NCI-H1436 treated with DMSO at 0.1 percent for 48 hours (cell line): ENCODE data around the gene FFAR4.

Source experiments
- DNase-seq: peaks from one replicate; lab custom pipeline; 2025; lab: John Stamatoyannopoulos, UW

FFAR4 gene

DNA sequence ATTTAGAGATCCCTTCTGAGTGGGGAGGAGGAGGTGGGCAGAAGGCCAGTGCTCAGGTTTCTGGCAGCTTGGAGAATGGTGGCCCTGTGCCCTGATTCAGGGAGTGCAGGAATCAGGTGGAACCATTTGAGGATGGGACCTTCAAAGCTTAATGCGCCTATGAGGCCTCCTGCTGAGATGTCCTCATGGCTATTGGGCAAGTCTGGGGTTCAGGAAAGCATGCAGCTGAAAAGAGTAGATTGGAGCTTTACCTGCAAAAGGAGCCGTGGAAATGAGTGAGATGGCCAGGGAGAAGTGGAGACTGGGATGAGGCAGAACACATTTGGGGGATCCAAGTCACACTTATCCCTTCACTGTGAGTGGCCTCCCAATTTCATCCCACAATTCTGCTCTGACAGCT lies 6.1 kb downstream of the FFAR4 start:
- no peak for DNase-seq

DNA sequence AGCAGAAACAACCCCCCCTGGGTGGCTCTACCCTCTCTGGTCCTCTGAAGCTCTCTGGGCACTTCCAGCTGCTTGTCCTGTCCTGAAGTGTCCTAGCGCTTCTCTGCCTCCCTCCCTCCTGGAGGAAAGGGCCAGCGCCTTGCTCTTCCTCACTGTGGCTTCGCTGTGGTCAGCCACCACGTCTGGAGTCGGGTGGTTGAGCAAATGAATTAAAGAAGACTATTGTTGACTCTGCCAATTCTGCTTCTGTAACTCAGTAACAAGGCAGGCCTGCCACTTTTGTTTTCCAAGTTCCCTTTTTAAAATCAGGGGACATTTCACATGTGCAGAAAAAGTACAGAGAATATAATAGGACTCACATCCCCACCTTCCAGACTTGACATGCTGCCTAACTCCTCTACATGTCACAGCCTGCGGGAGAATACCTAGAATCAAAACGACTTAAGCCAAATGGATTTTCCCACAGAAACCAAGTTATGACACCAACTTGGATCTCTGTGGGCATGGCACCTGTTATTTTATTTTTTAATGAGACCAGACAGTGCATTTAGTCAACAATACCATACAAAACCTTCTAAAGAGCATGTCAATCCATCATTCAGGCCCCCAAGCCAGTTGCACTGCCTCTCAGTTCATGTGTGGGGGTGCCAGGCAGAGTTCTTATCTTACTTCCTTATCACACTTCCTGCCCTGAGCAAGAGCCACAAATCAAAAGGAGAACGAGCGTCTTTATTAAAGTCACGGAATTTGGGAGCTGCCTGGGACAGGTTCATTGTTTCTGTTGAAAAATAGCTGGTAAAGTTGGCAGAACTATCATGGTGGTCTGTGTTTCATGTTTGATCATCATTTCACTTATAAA lies 6.8 kb downstream of the FFAR4 start:
- no peak for DNase-seq

- DNase-seq = no peak
Observed at GRCh38 chr10:93573924-93574323, 7.5 kb downstream of the FFAR4 start.

DNA sequence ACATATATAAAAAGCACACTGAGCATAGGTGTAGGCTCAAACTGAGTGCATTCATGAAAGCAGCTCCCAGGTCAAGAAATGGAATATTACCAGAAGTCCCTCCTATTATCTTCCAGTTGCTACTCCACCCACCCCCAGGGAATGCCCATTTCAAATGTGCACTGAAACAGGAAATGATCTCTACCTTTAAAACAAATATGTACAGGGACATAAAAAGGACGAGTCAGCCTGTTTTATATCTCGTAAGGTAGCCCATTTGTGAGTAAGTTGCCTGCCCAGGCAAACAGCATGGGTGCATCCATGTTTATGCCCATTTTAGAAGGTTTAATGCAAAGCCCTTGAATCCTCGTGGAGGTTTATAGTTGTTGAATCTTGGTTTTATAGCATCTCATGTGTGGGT lies 10.4 kb downstream of the FFAR4 start:
- DNase-seq = no peak

- no peak for DNase-seq
Observed at GRCh38 chr10:93577565-93577964, 11.1 kb downstream of the FFAR4 start.

DNA sequence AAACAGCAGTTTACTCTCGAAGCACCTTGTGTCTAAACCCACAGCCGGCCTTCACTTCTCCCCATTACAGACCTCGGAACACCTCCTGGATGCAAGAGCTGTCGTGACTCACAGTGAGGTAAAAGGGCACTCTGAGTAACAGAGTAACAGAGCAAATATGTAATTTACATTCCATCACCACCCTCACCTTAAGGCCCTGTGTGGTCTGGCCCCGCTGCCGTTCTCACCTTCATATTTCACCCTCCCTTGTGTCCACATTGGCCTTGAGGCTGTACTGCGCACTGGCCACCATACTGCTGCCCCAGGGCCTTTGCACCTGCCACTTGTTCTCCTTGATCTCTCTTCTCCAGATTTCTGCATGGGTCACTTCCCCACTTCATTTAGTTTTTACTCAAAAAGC lies 12.6 kb downstream of the FFAR4 start:
- DNase-seq = no peak

GRCh38 chr10:93579985-93580711 lies 13.7 kb downstream of the FFAR4 start:
- DNase-seq = no peak

DNA sequence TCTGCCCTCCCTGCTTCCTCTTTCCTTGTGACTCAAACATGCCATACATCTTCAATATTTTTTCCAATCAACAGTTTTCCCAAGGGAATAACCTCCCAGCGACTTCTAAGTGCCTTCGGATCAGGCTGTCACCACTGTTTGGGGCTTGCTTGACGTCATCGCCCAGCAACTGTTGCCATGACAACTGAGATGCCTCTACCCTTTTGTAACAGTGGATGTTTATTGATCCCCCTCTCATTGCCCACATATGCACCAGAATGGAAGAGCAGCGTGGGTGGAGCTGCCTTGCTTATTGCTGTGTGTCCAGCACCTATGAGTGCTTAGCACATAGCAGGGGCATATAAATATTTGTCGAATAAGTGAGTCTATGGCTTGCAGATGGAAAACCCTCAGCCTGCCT lies 14.4 kb downstream of the FFAR4 start:
- no peak for DNase-seq

DNA sequence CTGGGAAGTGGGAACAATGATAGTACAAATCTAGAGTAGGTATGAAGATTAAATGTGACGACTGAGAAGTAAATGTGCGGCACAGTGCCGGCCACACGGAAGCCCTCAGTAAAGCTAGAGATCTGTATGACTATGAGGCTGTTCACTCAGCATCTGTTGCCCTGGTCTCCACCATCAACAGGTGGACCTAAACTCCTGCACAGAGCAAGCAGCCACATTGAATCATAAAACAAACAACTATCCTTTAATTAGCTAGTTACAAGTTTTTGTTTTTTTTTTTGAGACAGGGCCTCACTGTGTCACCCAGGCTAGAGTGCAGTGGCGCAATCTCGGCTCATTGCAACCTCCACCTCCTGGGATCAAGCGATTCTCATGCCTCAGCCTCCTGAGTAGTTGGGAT lies 18.0 kb downstream of the FFAR4 start:
- no peak for DNase-seq

- no peak for DNase-seq
Observed at GRCh38 chr10:93589648-93590562, 23.4 kb downstream of the FFAR4 start.

DNA sequence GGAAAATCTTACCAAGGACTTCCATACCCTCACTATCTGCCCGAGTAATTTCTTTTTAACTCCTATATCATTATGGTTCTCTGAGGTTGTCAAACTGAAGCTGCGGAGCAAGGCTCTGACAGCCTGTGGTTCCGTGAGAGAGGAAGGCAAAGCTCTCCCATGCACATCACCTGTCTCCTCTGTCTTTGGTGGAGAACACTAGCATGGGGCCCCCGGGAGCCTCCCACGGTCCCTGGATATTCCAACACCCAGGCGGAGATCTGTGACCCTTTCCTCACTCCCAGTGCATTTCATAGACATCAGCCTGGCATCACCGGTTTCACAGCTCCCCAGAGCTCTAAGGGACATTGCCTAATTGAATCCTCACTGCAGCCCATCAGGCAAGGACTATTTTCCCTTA lies 24.2 kb downstream of the FFAR4 start:
- no peak for DNase-seq

GRCh38 chr10:93591065-93591808 lies 24.8 kb downstream of the FFAR4 start:
- DNase-seq = no peak

- no peak for DNase-seq
Observed at GRCh38 chr10:93593254-93593653, 26.8 kb downstream of the FFAR4 start.

DNA sequence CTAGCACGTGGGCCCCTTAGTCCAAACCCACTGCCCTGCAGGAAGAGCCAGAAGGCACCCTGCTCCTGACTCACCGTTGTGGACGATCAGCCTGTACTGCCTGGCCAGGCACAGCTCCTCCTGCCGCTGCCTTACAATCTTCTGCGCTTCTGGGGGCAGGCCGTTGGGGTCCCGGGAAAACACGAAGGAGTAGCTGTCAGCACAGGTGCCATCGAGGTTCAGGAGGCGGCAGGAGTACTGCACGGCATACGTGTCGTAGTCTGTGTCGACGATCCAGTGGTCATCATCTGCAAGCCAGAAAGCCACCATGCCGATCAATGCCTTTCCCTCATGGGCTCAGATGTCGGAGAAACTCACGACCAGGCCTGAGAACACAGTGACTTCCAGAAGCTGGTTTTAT lies 27.3 kb downstream of the FFAR4 start:
- DNase-seq = no peak

GRCh38 chr10:93594518-93594917 lies 28.1 kb downstream of the FFAR4 start:
- DNase-seq = no peak

- no peak for DNase-seq
Observed at GRCh38 chr10:93595378-93596161, 29.1 kb downstream of the FFAR4 start.

DNA sequence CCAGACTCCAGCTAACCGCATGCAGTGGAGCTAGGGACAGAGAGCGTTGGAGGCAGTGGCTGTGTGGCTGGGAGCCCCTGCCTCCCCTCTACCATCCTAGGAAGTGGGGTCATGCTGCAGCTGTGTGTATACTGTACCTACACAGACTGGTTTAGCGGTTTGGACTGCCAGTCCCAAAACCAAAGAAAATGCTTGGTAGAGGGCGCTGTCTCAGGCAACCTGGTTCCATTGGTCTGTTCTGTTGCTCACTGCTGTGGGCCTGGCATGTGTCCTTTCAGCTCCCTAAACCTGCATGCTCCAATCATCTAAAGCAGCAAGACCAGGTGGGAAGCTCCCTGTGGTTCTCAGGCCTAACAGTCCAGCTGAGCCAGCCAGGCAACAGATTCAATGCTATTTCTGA lies 30.1 kb downstream of the FFAR4 start:
- DNase-seq = no peak

- DNase-seq = no peak
Observed at GRCh38 chr10:93597075-93597599, 30.7 kb downstream of the FFAR4 start.

DNA sequence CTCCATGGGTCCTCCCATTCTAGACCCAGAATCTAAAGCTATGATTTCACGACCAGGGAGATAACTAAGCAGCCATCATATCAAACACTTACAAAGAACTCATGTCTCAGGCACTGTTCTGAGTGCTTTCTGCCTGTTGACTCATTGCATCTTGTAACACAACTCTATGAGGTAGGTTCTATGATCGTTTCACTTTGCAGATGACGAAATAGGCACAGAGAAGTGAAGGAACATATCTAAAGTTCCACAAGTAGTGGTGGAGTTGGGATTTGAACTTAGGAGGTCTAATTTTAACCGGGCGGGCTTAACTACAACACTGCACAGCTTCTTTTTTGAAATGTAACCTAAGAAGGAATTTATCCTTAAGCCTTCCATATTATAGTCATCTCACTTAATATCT lies 31.7 kb downstream of the FFAR4 start:
- DNase-seq = no peak

DNA sequence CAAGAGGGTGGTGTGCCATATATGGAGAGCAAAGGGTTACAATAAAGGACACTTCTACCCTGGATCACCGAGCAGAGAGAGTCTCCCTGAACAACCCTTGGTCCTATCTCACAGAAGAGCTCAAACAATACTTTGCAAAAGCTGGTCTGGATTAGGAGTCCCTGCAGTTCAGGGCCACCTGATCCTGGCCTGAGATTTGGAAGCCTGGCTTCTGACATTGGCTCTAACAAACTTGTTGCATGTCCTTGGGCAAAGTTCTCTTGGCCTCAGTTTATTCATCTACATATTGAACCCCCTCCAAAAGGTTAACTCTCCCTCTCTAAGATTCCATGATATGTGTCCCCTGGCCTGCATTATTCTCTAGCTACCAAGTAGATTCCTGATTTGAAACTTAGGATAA lies 32.9 kb downstream of the FFAR4 start:
- no peak for DNase-seq

GRCh38 chr10:93599778-93600177 lies 33.3 kb downstream of the FFAR4 start:
- DNase-seq = no peak
